ENCODE measurements around the gene PLCL2. TPM values are rescaled to one million over a fixed set of nuclear protein-coding genes. Genes with fewer than 3 reads are reported as not detected.

PLCL2 gene
- total and polyA plus RNA-seq, 10 of the 15 experiments (the other 5 are each of a cell fraction or from before 2014, with no cell fraction given): 7.5 to 37.3 (median 21.7) TPM

GRCh38 chr3:17076940-17077605, 192.3 kb downstream of the PLCL2 start:
- Histone ChIP-seq H3K27ac (ENCODE audit: control insufficient read depth, insufficient read depth) (no peak overlapping the region), H3K27me3 (replicated peaks in 1 of 2; ENCODE audit: control insufficient read depth in 2 of 2, insufficient read depth in 2 of 2, low read length in 1 of 2) (no peaks in the 10 kb centered on the region), H3K4me2 (ENCODE audit: control insufficient read depth, insufficient read depth) (no peak overlapping the region), H3K79me2 (ENCODE audit: control insufficient read depth, insufficient read depth, low read length) (no peaks in the 10 kb centered on the region), H3K36me3 (ENCODE audit: control insufficient read depth in 2 of 2, insufficient read depth in 2 of 2, low read length in 1 of 2) (peaks cover 3 to 17% of the 10 kb centered on the region in 2 experiments; a peak in 2 of 4 replicates), H4K20me1 (ENCODE audit: control insufficient read depth, insufficient read depth) (no peaks in the 10 kb centered on the region), H3K9ac (ENCODE audit: control insufficient read depth, insufficient read depth, low read length) (no peak overlapping the region), H3K4me1 (ENCODE audit: control insufficient read depth, insufficient read depth, low read length) (peaks cover 10% of the 10 kb centered on the region), H3K4me3 (no peak overlapping the region), H3K9me3 (replicated peaks; ENCODE audit: control insufficient read depth, insufficient read depth, low read length) (peaks cover 3% of the 10 kb centered on the region; the same call in 2 of the 3 replicates), H2AFZ (ENCODE audit: control insufficient read depth, low read depth, low read length) (no peak overlapping the region)
- ChIA-PET SMC1A (ENCODE audit: uncharacterized antibody, unreplicated experiment) (interaction anchor here (0.9 kb wide), 1 partner anchor 44 kb away, joined by 3 read pairs; no protein-coding TSS in a partner anchor), RAD21 (ENCODE audit: unreplicated experiment) (no interaction called here), POLR2A (no interaction called here), CTCF (interaction anchor here (1.4 kb wide), 1 partner anchor 12 kb away, joined by 4 read pairs; no protein-coding TSS in a partner anchor)
- 20% methylated on average over 4 of the region's 4 CpGs for WGBS (ENCODE audit: insufficient coverage, insufficient replicate concordance, low lambda C conversion rate, missing lambda C conversion rate)
- ATAC-seq (no peak), FAIRE-seq (no peak), DNase-seq (ENCODE audit: low read depth, low spot score) (no peak)
- intact Hi-C loops (cut with micrococcal nuclease; ENCODE audit: unreplicated experiment) (no loop called here), in situ Hi-C loops (cut with MboI) (no loop called here)
- TF ChIP-seq MTA2 (IDR thresholded peaks at IDR 0.05; ENCODE audit: low read depth): no peak
- TF ChIP-seq SKIL (IDR thresholded peaks at IDR 0.05; ENCODE audit: low read depth, poor library complexity, severe bottlenecking): no peak
- TF ChIP-seq ZNF24 (IDR thresholded peaks at IDR 0.05): no peak
- TF ChIP-seq RB1 (IDR thresholded peaks at IDR 0.05; ENCODE audit: borderline replicate concordance): no peak
- peak; percentile 52 for TF ChIP-seq RUNX3 (IDR thresholded peaks at IDR 0.05; ENCODE audit: low read length)
- no peak for TF ChIP-seq IKZF2 (IDR thresholded peaks at IDR 0.05)
- TF ChIP-seq TAF1 (IDR thresholded peaks at IDR 0.05; ENCODE audit: borderline replicate concordance, low read depth, low read length): no peak
- 0 out of 2 replicates have a peak, but pooled peaks have one; percentile 24 for TF ChIP-seq EED (IDR thresholded peaks at IDR 0.05; ENCODE audit: low read depth)
- TF ChIP-seq ATF2 (IDR thresholded peaks at IDR 0.05; ENCODE audit: low read length): no peak
- TF ChIP-seq NRF1 (conservative IDR thresholded peaks at IDR 0.05; ENCODE audit: low read depth, low read length): no peak
- peak; percentile 36; the same call in 1 of the 2 replicates for TF ChIP-seq SPI1 (IDR thresholded peaks at IDR 0.05; ENCODE audit: borderline replicate concordance, insufficient read depth, low read depth, low read length)
- BruUV-seq (replicated peaks): no TSS peak

Measured in GM12878 (cell line).